Measurements from ENCODE around the gene GLT1D1.

GRCh38 chr12:128853600-128854197 lies 421 bp downstream of the GLT1D1 start:
- TF ChIP-seq, protein P1, sequence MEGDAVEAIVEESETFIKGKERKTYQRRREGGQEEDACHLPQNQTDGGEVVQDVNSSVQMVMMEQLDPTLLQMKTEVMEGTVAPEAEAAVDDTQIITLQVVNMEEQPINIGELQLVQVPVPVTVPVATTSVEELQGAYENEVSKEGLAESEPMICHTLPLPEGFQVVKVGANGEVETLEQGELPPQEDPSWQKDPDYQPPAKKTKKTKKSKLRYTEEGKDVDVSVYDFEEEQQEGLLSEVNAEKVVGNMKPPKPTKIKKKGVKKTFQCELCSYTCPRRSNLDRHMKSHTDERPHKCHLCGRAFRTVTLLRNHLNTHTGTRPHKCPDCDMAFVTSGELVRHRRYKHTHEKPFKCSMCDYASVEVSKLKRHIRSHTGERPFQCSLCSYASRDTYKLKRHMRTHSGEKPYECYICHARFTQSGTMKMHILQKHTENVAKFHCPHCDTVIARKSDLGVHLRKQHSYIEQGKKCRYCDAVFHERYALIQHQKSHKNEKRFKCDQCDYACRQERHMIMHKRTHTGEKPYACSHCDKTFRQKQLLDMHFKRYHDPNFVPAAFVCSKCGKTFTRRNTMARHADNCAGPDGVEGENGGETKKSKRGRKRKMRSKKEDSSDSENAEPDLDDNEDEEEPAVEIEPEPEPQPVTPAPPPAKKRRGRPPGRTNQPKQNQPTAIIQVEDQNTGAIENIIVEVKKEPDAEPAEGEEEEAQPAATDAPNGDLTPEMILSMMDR (IDR thresholded peaks at IDR 0.05), result no peak
- TF ChIP-seq POLR2AphosphoS5 (IDR thresholded peaks at IDR 0.05) (no peak), EP300 (IDR thresholded peaks at IDR 0.05) (no peak), POLR2A (IDR thresholded peaks at IDR 0.05) (no peak)
